Measurements from ENCODE around the gene SERPINI1.

GRCh38 chr3:167729591-167729990 is 5.9 kb upstream of the SERPINI1 start:
- TF ChIP-seq EZH2 (IDR thresholded peaks at IDR 0.05; ENCODE audit: insufficient read depth, poor library complexity, severe bottlenecking) = no peak
- no peak for TF ChIP-seq EZH2phosphoT487 (IDR thresholded peaks at IDR 0.05; ENCODE audit: insufficient read depth, low read depth)

Data from GM23248 (cell line).